Esophagus squamous epithelium (tissue), 5 donors: ENCODE results near the gene SLC1A6. TPM values are rescaled to one million over a fixed set of nuclear protein-coding genes. Genes with fewer than 3 reads are reported as not detected.
"Not testable (repeated sequence)": the region's sequence is repeated elsewhere in the genome, so short reads cannot be mapped to it uniquely, and the experiment has no call there.

ENCODE experiments used
- DNase-seq: peaks from one replicate; lab custom pipeline; 2025; lab: John Stamatoyannopoulos, UW
- H3K27ac ChIP-seq, 4 donors: fragments of 200-600 bp; sonication (generic); one replicate each; pipeline ENCODE4 v1.5.1; 2016 to 2019; ENCODE audit warnings: mild to moderate bottlenecking in 1 of 4
- H3K27me3 ChIP-seq, 4 donors: fragments of 200-600 bp; sonication (generic); 1 replicate in 3 of 4; 2 replicates in 1 of 4; pipeline versions ENCODE4 v1.5.1 to v1.6.0; 2017 to 2021; ENCODE audit warnings: antibody characterized with exemption in 1 of 4
- H3K36me3 ChIP-seq, 3 donors: fragments of 200-600 bp; sonication (generic); one replicate each; pipeline ENCODE4 v1.5.1; 2016 to 2019
- H3K4me1 ChIP-seq, 3 donors: fragments of 200-600 bp; sonication (generic); one replicate each; pipeline ENCODE4 v1.5.1; 2017 to 2019
- H3K4me3 ChIP-seq, 4 donors: fragments of 200-600 bp; sonication (generic); 1 replicate in 3 of 4; 2 replicates in 1 of 4; pipeline ENCODE4 v1.5.1; 2016 to 2019; ENCODE audit warnings: mild to moderate bottlenecking in 2 of 4, moderate library complexity in 1 of 4
- H3K9me3 ChIP-seq, 3 donors: fragments of 200-600 bp; sonication (generic); one replicate each; pipeline ENCODE4 v1.5.1; 2016 to 2019
- CTCF ChIP-seq, 6 experiments: fragments of 450-650 bp in 4 of 6; fragments of 200-600 bp in 2 of 6; sonication (generic) in 2 of 6; IDR thresholded peaks; one replicate each; pipeline ENCODE4 v1.5.1; 2016 to 2019; ENCODE audit warnings: antibody characterized with exemption in 6 of 6, mild to moderate bottlenecking in 4 of 6, moderate library complexity in 4 of 6
- POLR2A ChIP-seq, 4 donors: fragments of 450-650 bp; IDR thresholded peaks; one replicate each; pipeline ENCODE4 v1.6.1; 2017; ENCODE audit warnings: antibody characterized with exemption in 4 of 4, mild to moderate bottlenecking in 4 of 4, moderate library complexity in 3 of 4
- WGBS, 2 donors: methylation state at CpG; one replicate each; pipeline ENCODE4 v1.1.5; 2018; 5-methylcytosine and 5-hydroxymethylcytosine counted together
- intact Hi-C: fragments of 100-400 bp; cut with DNase I; formaldehyde crosslinking; loops from one replicate; pipeline ENCODE4 v1.15.0; 2022
- total RNA-seq, 4 donors: library from RNA; depleted of rRNA; stranded (reverse); fragments of >200 nt; gene quantifications; one replicate each; pipeline ENCODE4 v1.1.0, GENCODE V29; 2016
- donor health status: DM: yes; HTN: yes; CAD: no.

The SLC1A6 gene
- not detected for total RNA-seq

- no peak within 1 kb of the TSS for H3K27ac ChIP-seq
- no peaks in the 10 kb centered on the region for H3K36me3 ChIP-seq
- H3K27me3 ChIP-seq: peaks cover 0 to 81% (median 7%) of the 10 kb centered on the region in 4 donors
- no CpG with 5 or more reads among the region's 84 CpGs for WGBS, 2 donors
- H3K4me3 ChIP-seq: peak within 1 kb of the TSS in 2 of 4 donors; percentile 34 to 42
- no peak for DNase-seq
- H3K4me1 ChIP-seq: peaks cover 3 to 12% (median 8%) of the 10 kb centered on the region in 3 donors
- TF ChIP-seq CTCF (IDR thresholded peaks at IDR 0.05): no peak
- no peak for TF ChIP-seq POLR2A (IDR thresholded peaks at IDR 0.05)
- intact Hi-C loops: no loop called here
- H3K9me3 ChIP-seq: no peaks in the 10 kb centered on the region
These were observed at the start of gene SLC1A6 for GRCh38 chr19:14979476-14980255. Gene SLC1A6 (minus strand): TSS chr19:14979864. CDS start chr19:14972910, 6,954 bp downstream.

- Histone ChIP-seq H3K27me3 (peaks cover 0 to 28% (median 0%) of the 10 kb centered on the region in 4 donors), H3K4me3 (no peak overlapping the region), H3K4me1 (no peaks in the 10 kb centered on the region), H3K27ac (no peak overlapping the region), H3K9me3 (no peaks in the 10 kb centered on the region), H3K36me3 (no peaks in the 10 kb centered on the region)
- TF ChIP-seq CTCF (IDR thresholded peaks at IDR 0.05) (no peak), POLR2A (IDR thresholded peaks at IDR 0.05) (no peak)
- intact Hi-C loops: no loop called here
- no peak for DNase-seq
- 85 to 92% methylated on average over 4 of the region's 5 CpGs for WGBS, 2 donors
These were observed 48.8 kb upstream of the SLC1A6 start for GRCh38 chr19:15028490-15028889.

GRCh38 chr19:15025217-15025616, 45.6 kb upstream of the SLC1A6 start:
- intact Hi-C loops: no loop called here
- H3K27me3 ChIP-seq: peaks cover 0 to 56% (median 0%) of the 10 kb centered on the region in 4 donors
- H3K4me1 ChIP-seq: no peaks in the 10 kb centered on the region
- H3K36me3 ChIP-seq: no peaks in the 10 kb centered on the region
- WGBS, 2 donors: 16 to 22% methylated on average over 2 of the region's 2 CpGs
- no peaks in the 10 kb centered on the region for H3K9me3 ChIP-seq
- TF ChIP-seq CTCF (IDR thresholded peaks at IDR 0.05): peak in 1 of 6 experiments; percentile 31
- TF ChIP-seq POLR2A (IDR thresholded peaks at IDR 0.05): no peak
- no peak overlapping the region for H3K4me3 ChIP-seq
- H3K27ac ChIP-seq: no peak overlapping the region
- DNase-seq: no peak

- no peak for DNase-seq
- Histone ChIP-seq H3K36me3 (no peaks in the 10 kb centered on the region), H3K4me1 (no peaks in the 10 kb centered on the region), H3K27me3 (peaks cover 0 to 69% (median 0%) of the 10 kb centered on the region in 4 donors), H3K9me3 (no peaks in the 10 kb centered on the region), H3K27ac (no peak overlapping the region), H3K4me3 (no peak overlapping the region)
- intact Hi-C loops: no loop called here
- TF ChIP-seq CTCF (IDR thresholded peaks at IDR 0.05): no peak
- TF ChIP-seq POLR2A (IDR thresholded peaks at IDR 0.05): no peak
- 44% methylated on average over 12 of the region's 31 CpGs; no CpG with 5 or more reads in 1 of the 2 donors for WGBS, 2 donors
These were observed 43.1 kb upstream of the SLC1A6 start for GRCh38 chr19:15022752-15023151.

GRCh38 chr19:15021286-15022007, 41.8 kb upstream of the SLC1A6 start:
- H3K36me3 ChIP-seq: no peaks in the 10 kb centered on the region
- intact Hi-C loops: no loop called here
- 78 to 81% methylated on average over 25 to 31 of the region's 45 CpGs for WGBS, 2 donors

GRCh38 chr19:15018836-15019235, 39.2 kb upstream of the SLC1A6 start:
- intact Hi-C loops: not testable (repeated sequence)
- H3K27me3 ChIP-seq: peaks cover 0 to 84% (median 0%) of the 10 kb centered on the region in 4 donors
- 45 to 56% methylated on average over 3 of the region's 3 CpGs for WGBS, 2 donors

More at GRCh38 chr19:15021286-15022007, 41.8 kb upstream of the SLC1A6 start:
- Histone ChIP-seq H3K4me1 (no peaks in the 10 kb centered on the region), H3K27me3 (peaks cover 0 to 70% (median 0%) of the 10 kb centered on the region in 4 donors), H3K27ac (no peak overlapping the region), H3K9me3 (no peaks in the 10 kb centered on the region), H3K4me3 (no peak overlapping the region)
- TF ChIP-seq POLR2A (IDR thresholded peaks at IDR 0.05) (no peak), CTCF (IDR thresholded peaks at IDR 0.05) (no peak)
- DNase-seq: no peak

More at GRCh38 chr19:15018836-15019235, 39.2 kb upstream of the SLC1A6 start:
- not testable (repeated sequence) for DNase-seq, H3K4me1 ChIP-seq, H3K4me3 ChIP-seq, H3K9me3 ChIP-seq, H3K36me3 ChIP-seq, H3K27ac ChIP-seq
